ENCODE measurements around the gene ATP2B3. TPM values are rescaled to one million over a fixed set of nuclear protein-coding genes. Genes with fewer than 3 reads are reported as not detected.

The ATP2B3 gene
- total and polyA plus RNA-seq, 9 of the 15 experiments (the other 6 are each of a cell fraction or from before 2014, with no cell fraction given), result 0.04 TPM; not detected in 8

DNA sequence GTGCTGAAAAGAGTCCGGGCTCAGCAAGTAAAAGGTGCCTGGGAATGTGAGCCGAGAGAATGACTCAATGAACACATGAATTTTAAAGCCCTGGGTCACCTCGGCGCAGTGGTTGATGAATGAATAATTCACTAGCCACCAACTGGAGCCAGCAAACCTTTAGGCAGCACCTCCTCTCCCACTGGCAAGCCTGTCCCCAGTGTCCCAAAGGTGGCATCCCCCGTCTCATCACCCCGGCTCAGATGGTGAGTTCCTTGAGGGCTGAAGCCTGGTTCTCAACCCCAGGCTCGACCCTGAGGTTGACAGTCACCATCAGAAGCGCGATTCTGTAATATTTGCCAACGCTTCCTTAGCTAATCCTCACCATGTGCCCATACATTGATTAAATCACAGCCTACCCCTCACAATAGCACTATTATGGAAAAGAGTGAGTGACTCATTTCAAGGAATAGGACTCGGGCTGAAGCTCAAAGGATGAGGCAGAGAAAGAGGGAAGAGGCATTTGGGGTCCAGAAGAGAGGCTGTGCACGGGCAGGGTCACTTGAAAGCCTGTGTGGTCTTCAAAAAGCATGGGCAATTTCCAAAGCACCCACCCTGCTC, 84.2 kb downstream of the ATP2B3 start:
- peaks cover 21% of the 10 kb centered on the region; the same call in 2 of the 3 replicates for H3K79me2 ChIP-seq (ENCODE audit: control insufficient read depth, insufficient read depth, low read length)
- H3K9me3 ChIP-seq (replicated peaks; ENCODE audit: control insufficient read depth, insufficient read depth, low read depth, low read length), result no peaks in the 10 kb centered on the region
- 46% methylated on average over 11 of the region's 12 CpGs for WGBS (ENCODE audit: insufficient coverage, low coverage, missing lambda C conversion rate)
- intact Hi-C loops (cut with micrococcal nuclease), result no loop called here
- FAIRE-seq, result no peak
- no peak for DNase-seq (ENCODE audit: extremely low read depth in 1 of 4, low spot score in 3 of 4)
- no peak overlapping the region for H2AFZ ChIP-seq (ENCODE audit: low read depth, low read length)
- H4K20me1 ChIP-seq (replicated peaks; ENCODE audit: control insufficient read depth, insufficient read depth, low read length), result no peaks in the 10 kb centered on the region
- ChIA-PET POLR2A (no interaction called here), CTCF (ENCODE audit: low intra/inter-chr PET ratio) (no interaction called here)
- no peak overlapping the region for H3K27ac ChIP-seq (ENCODE audit: extremely low read depth, low read depth, low read length)
- peaks cover 8 to 25% of the 10 kb centered on the region in 2 experiments; a peak in 4 of 5 replicates for H3K4me1 ChIP-seq (replicated peaks in 1 of 2; ENCODE audit: control insufficient read depth in 2 of 2, insufficient read depth in 2 of 2, low read length in 2 of 2)
- H3K27me3 ChIP-seq (ENCODE audit: control insufficient read depth in 2 of 2, insufficient read depth in 2 of 2, low read length in 2 of 2), result peaks cover 10 to 14% of the 10 kb centered on the region in 2 experiments; a peak in 3 of 5 replicates
- no TSS peak for BruUV-seq (replicated peaks)
- in situ Hi-C loops (cut with MboI), result no loop called here
- TF ChIP-seq, protein P1, sequence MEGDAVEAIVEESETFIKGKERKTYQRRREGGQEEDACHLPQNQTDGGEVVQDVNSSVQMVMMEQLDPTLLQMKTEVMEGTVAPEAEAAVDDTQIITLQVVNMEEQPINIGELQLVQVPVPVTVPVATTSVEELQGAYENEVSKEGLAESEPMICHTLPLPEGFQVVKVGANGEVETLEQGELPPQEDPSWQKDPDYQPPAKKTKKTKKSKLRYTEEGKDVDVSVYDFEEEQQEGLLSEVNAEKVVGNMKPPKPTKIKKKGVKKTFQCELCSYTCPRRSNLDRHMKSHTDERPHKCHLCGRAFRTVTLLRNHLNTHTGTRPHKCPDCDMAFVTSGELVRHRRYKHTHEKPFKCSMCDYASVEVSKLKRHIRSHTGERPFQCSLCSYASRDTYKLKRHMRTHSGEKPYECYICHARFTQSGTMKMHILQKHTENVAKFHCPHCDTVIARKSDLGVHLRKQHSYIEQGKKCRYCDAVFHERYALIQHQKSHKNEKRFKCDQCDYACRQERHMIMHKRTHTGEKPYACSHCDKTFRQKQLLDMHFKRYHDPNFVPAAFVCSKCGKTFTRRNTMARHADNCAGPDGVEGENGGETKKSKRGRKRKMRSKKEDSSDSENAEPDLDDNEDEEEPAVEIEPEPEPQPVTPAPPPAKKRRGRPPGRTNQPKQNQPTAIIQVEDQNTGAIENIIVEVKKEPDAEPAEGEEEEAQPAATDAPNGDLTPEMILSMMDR (IDR thresholded peaks at IDR 0.05 in 2 of 3, conservative IDR thresholded peaks at IDR 0.05 in 1 of 3; ENCODE audit: insufficient read depth in 2 of 3, low read depth in 1 of 3, low read length in 3 of 3), result no peak
- TF ChIP-seq RAD21 (CRISPR knock-in tag; conservative IDR thresholded peaks at IDR 0.05 in 1 of 2, IDR thresholded peaks at IDR 0.05 in 1 of 2) (no peak), PYGO2 (tag; IDR thresholded peaks at IDR 0.05) (no peak), DIDO1 (tag; IDR thresholded peaks at IDR 0.05; ENCODE audit: low read depth) (no peak), ZFX (CRISPR knock-in tag; IDR thresholded peaks at IDR 0.05) (no peak), RBM17 (IDR thresholded peaks at IDR 0.05; ENCODE audit: borderline replicate concordance, low read depth, low read length) (no peak), PML (IDR thresholded peaks at IDR 0.05; ENCODE audit: low read length) (no peak), ELF2 (CRISPR knock-in tag; IDR thresholded peaks at IDR 0.05) (no peak), BMI1 (IDR thresholded peaks at IDR 0.05; ENCODE audit: low read length) (no peak), DLX4 (CRISPR knock-in tag; IDR thresholded peaks at IDR 0.05) (no peak), ILK (tag; IDR thresholded peaks at IDR 0.05; ENCODE audit: borderline replicate concordance, low read depth) (no peak), ARID2 (IDR thresholded peaks at IDR 0.05) (no peak), CBX8 (IDR thresholded peaks at IDR 0.05; ENCODE audit: borderline replicate concordance, extremely low read depth, low read depth, low read length, poor library complexity, severe bottlenecking) (no peak)
- TF ChIP-seq, protein P2, sequence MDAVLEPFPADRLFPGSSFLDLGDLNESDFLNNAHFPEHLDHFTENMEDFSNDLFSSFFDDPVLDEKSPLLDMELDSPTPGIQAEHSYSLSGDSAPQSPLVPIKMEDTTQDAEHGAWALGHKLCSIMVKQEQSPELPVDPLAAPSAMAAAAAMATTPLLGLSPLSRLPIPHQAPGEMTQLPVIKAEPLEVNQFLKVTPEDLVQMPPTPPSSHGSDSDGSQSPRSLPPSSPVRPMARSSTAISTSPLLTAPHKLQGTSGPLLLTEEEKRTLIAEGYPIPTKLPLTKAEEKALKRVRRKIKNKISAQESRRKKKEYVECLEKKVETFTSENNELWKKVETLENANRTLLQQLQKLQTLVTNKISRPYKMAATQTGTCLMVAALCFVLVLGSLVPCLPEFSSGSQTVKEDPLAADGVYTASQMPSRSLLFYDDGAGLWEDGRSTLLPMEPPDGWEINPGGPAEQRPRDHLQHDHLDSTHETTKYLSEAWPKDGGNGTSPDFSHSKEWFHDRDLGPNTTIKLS (IDR thresholded peaks at IDR 0.05; ENCODE audit: borderline replicate concordance, low read depth), result no peak
- TF ChIP-seq, protein P3, sequence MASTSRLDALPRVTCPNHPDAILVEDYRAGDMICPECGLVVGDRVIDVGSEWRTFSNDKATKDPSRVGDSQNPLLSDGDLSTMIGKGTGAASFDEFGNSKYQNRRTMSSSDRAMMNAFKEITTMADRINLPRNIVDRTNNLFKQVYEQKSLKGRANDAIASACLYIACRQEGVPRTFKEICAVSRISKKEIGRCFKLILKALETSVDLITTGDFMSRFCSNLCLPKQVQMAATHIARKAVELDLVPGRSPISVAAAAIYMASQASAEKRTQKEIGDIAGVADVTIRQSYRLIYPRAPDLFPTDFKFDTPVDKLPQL (IDR thresholded peaks at IDR 0.05; ENCODE audit: extremely low read depth, insufficient read length), result no peak
- H3K4me2 ChIP-seq (ENCODE audit: insufficient read depth, low read length), result no peak overlapping the region
- no peaks in the 10 kb centered on the region for H3K9me1 ChIP-seq (ENCODE audit: control insufficient read depth, insufficient read depth, low read length)
- ATAC-seq, result no peak
- H3K36me3 ChIP-seq (ENCODE audit: control insufficient read depth, insufficient read depth, low read length), result peaks cover under 1% of the 10 kb centered on the region; the same call in 2 of the 3 replicates
- no peak overlapping the region for H3K4me3 ChIP-seq
- H3K9ac ChIP-seq (ENCODE audit: insufficient read depth in 1 of 2, low read depth in 2 of 2, low read length in 2 of 2), result no peak overlapping the region

All from K562 (cell line).